IMR-90 (cell line): ENCODE results near the gene NOXRED1. TPM values are rescaled to one million over a fixed set of nuclear protein-coding genes. Genes with fewer than 3 reads are reported as not detected.

Experiments used
- ATAC-seq: fragments of 200-7000 bp; cut with Tn5 transposase; 2 replicates; pipeline ENCODE4 v1.9.1; 2020; ENCODE audit warnings: low read depth, mild to moderate bottlenecking, moderate library complexity
- BruUV-seq: library from RNA; stranded (reverse); fragments of 400-500 nt; replicated peaks from 2 replicates; lab custom pipeline; 2021; lab: Mats Ljungman, UMichigan
- CTCF ChIA-PET: fragments of 300-600 bp; formaldehyde crosslinking; extraction: SDS; loops from one replicate; lab custom pipeline; 2021; ENCODE audit warnings: antibody characterized with exemption; lab: Yijun Ruan, JAX
- POLR2A ChIA-PET: fragments of 300-600 bp; sonication (Branson Sonifier 250); formaldehyde crosslinking; loops from one replicate; lab custom pipeline; 2022; ENCODE audit warnings: antibody characterized with exemption; ENCODE audit not compliant: unreplicated experiment; lab: Charles Lee
- DNase-seq: peaks from one replicate; pipeline ENCODE4 v3.0.0; 2013
- H2AFZ ChIP-seq: replicated peaks from 2 replicates; pipeline ENCODE3; 2013; ENCODE audit warnings: low read length, mild to moderate bottlenecking; ENCODE audit not compliant: poor library complexity
- H2AK5ac ChIP-seq: 2 replicates; pipeline ENCODE4 v1.6.1; 2013; ENCODE audit warnings: low read depth, low read length, inconsistent platforms
- H2AK9ac ChIP-seq: replicated peaks from 2 replicates; pipeline ENCODE3; 2013; ENCODE audit warnings: mild to moderate bottlenecking, low read depth, low read length, moderate library complexity; ENCODE audit not compliant: poor library complexity
- H2BK120ac ChIP-seq: 2 replicates; pipeline ENCODE4 v1.6.1; 2013; ENCODE audit warnings: low read depth, low read length, inconsistent platforms
- H2BK15ac ChIP-seq: 3 replicates; pipeline ENCODE4 v1.6.1; 2013; ENCODE audit warnings: low read depth, low read length, inconsistent platforms
- H2BK20ac ChIP-seq: 2 replicates; pipeline ENCODE4 v1.6.1; 2013; ENCODE audit warnings: low read depth, mild to moderate bottlenecking, inconsistent platforms, low read length, moderate library complexity
- H2BK5ac ChIP-seq: 2 replicates; pipeline ENCODE4 v1.6.1; 2013; ENCODE audit warnings: mild to moderate bottlenecking, low read depth, low read length, inconsistent platforms; ENCODE audit not compliant: poor library complexity, severe bottlenecking
- H3K14ac ChIP-seq: replicated peaks from 2 replicates; pipeline ENCODE4 v1.6.1; 2013; ENCODE audit warnings: low read depth, low read length, inconsistent platforms
- H3K18ac ChIP-seq: 2 replicates; pipeline ENCODE4 v1.6.1; 2013; ENCODE audit warnings: low read depth, low read length, control low read depth
- H3K23ac ChIP-seq: 2 replicates; pipeline ENCODE4 v1.6.1; 2013; ENCODE audit warnings: low read depth, low read length, inconsistent platforms
- H3K27ac ChIP-seq: 2 replicates; pipeline ENCODE4 v1.5.1; 2013; ENCODE audit warnings: mild to moderate bottlenecking, control low read depth, low read length; ENCODE audit not compliant: insufficient read depth
- H3K27me3 ChIP-seq: 2 replicates; pipeline ENCODE4 v1.6.1; 2013; ENCODE audit warnings: low read length; ENCODE audit not compliant: control insufficient read depth, insufficient read depth
- H3K36me3 ChIP-seq: 2 replicates; pipeline ENCODE4 v1.6.1; 2013; ENCODE audit warnings: low read length, mixed read lengths; ENCODE audit not compliant: control insufficient read depth, insufficient read depth
- H3K4ac ChIP-seq: 2 replicates; pipeline ENCODE4 v1.6.1; 2013; ENCODE audit warnings: low read depth, low read length, inconsistent platforms
- H3K4me1 ChIP-seq: 2 replicates; pipeline ENCODE4 v1.6.1; 2013; ENCODE audit warnings: low read length, mixed read lengths; ENCODE audit not compliant: control insufficient read depth, insufficient read depth
- H3K4me2 ChIP-seq: 2 replicates; pipeline ENCODE4 v1.6.1; 2013; ENCODE audit warnings: low read depth, mild to moderate bottlenecking, control low read depth, low read length, moderate library complexity
- H3K4me3 ChIP-seq: 2 replicates; pipeline ENCODE4 v1.5.1; 2013; ENCODE audit warnings: low read depth, mild to moderate bottlenecking, control low read depth, low read length, moderate library complexity; ENCODE audit not compliant: insufficient read depth
- H3K56ac ChIP-seq: 2 replicates; pipeline ENCODE4 v1.6.1; 2013; ENCODE audit warnings: low read length, inconsistent platforms; ENCODE audit not compliant: insufficient read depth; ENCODE audit errors: extremely low read depth
- H3K79me1 ChIP-seq, 2 experiments: 2 replicates each; pipeline ENCODE4 v1.6.1; 2013; ENCODE audit warnings: low read length in 2 of 2, inconsistent platforms in 1 of 2, low read depth in 1 of 2
- H3K9ac ChIP-seq: 2 replicates; pipeline ENCODE4 v1.6.1; 2013; ENCODE audit warnings: low read depth, low read length, control low read depth
- H3K9me1 ChIP-seq: 2 replicates; pipeline ENCODE4 v1.6.1; 2013; ENCODE audit warnings: low read length, inconsistent platforms; ENCODE audit not compliant: insufficient read depth
- H3K9me3 ChIP-seq: 2 replicates; pipeline ENCODE4 v1.6.1; 2013; ENCODE audit warnings: low read length; ENCODE audit not compliant: control insufficient read depth, insufficient read depth
- H4K20me1 ChIP-seq: 2 replicates; pipeline ENCODE4 v1.6.1; 2013; ENCODE audit warnings: low read length, inconsistent platforms; ENCODE audit not compliant: insufficient read depth
- H4K5ac ChIP-seq: 2 replicates; pipeline ENCODE4 v1.6.1; 2013; ENCODE audit warnings: mild to moderate bottlenecking, low read depth, low read length, control low read depth
- H4K8ac ChIP-seq, 2 experiments: 2 replicates each; pipeline ENCODE4 v1.6.1; 2013; ENCODE audit warnings: low read depth in 2 of 2, low read length in 2 of 2, control low read depth in 1 of 2, inconsistent platforms in 1 of 2
- H4K91ac ChIP-seq: 2 replicates; pipeline ENCODE4 v1.6.1; 2013; ENCODE audit warnings: low read depth, low read length, inconsistent platforms; ENCODE audit not compliant: insufficient read depth
- BHLHE40 ChIP-seq: fragments of 150-350 bp; IDR thresholded peaks from 2 replicates; pipeline ENCODE4 v1.6.1; 2016; ENCODE audit warnings: mild to moderate bottlenecking, low read depth, low read length
- CEBPB ChIP-seq: IDR thresholded peaks from 2 replicates; pipeline ENCODE4 v1.6.1; 2012; ENCODE audit warnings: low read depth, low read length, improper control_type of control experiment
- CHD1 ChIP-seq: IDR thresholded peaks from 2 replicates; pipeline ENCODE4 v1.6.1; 2012; ENCODE audit warnings: low read depth, low read length, improper control_type of control experiment
- FOS ChIP-seq: fragments of 150-350 bp; IDR thresholded peaks from 2 replicates; pipeline ENCODE4 v1.6.1; 2016; ENCODE audit warnings: low read depth, low read length
- MAFK ChIP-seq: IDR thresholded peaks from 2 replicates; pipeline ENCODE4 v1.6.1; 2012; ENCODE audit warnings: low read depth, low read length, improper control_type of control experiment
- MAZ ChIP-seq: IDR thresholded peaks from 2 replicates; pipeline ENCODE4 v1.6.1; 2012; ENCODE audit warnings: low read depth, mild to moderate bottlenecking, low read length, improper control_type of control experiment, moderate library complexity, borderline replicate concordance
- MXI1 ChIP-seq: IDR thresholded peaks from 2 replicates; pipeline ENCODE4 v1.6.1; 2012; ENCODE audit warnings: low read depth, mild to moderate bottlenecking, low read length, moderate library complexity, borderline replicate concordance
- NFE2L2 ChIP-seq: fragments of 150-350 bp; IDR thresholded peaks from 2 replicates; pipeline ENCODE4 v1.6.1; 2016; ENCODE audit warnings: low read depth, mild to moderate bottlenecking, low read length
- POLR2A ChIP-seq: IDR thresholded peaks from 2 replicates; pipeline ENCODE4 v1.6.1; 2012; ENCODE audit warnings: mild to moderate bottlenecking, low read depth, low read length
- RAD21 ChIP-seq: IDR thresholded peaks from 2 replicates; pipeline ENCODE4 v1.6.1; 2012; ENCODE audit warnings: low read length, improper control_type of control experiment
- RCOR1 ChIP-seq: IDR thresholded peaks from 2 replicates; pipeline ENCODE4 v1.6.1; 2012; ENCODE audit warnings: mild to moderate bottlenecking, low read length, improper control_type of control experiment; ENCODE audit not compliant: insufficient replicate concordance
- RFX5 ChIP-seq: IDR thresholded peaks from 2 replicates; pipeline ENCODE4 v1.8.0; 2012; ENCODE audit warnings: low read depth, mild to moderate bottlenecking, low read length, moderate library complexity
- SMC3 ChIP-seq: fragments of 150-350 bp; IDR thresholded peaks from 2 replicates; pipeline ENCODE4 v1.6.1; 2016; ENCODE audit warnings: low read depth, mild to moderate bottlenecking, antibody characterized with exemption, low read length, moderate library complexity
- WGBS, 2 experiments: methylation state at CpG; one replicate each; pipeline versions ENCODE4 v1.1.5 to v1.1.7; 2013; ENCODE audit warnings: missing lambda C conversion rate in 2 of 2; ENCODE audit not compliant: insufficient read length in 1 of 2; ENCODE audit errors: extremely low coverage in 2 of 2; 5-methylcytosine and 5-hydroxymethylcytosine counted together
- dilution Hi-C: fragments of 300-500 bp; cut with HindIII; formaldehyde crosslinking; loops from one replicate; pipeline ENCODE4 v1.14.3; 2018; ENCODE audit warnings: low sequenced_read_pairs; ENCODE audit not compliant: unreplicated experiment
- in situ Hi-C: fragments of 300-500 bp; cut with MboI; formaldehyde crosslinking; loops from 3 replicates; pipeline ENCODE4 v1.14.3; 2019; ENCODE audit warnings: low sequenced_read_pairs, inconsistent platforms, mixed read lengths
- intact Hi-C: fragments of 100-400 bp; cut with micrococcal nuclease; formaldehyde crosslinking; loops from 2 replicates; pipeline ENCODE4 v1.10.0; 2022
- polyA plus RNA-seq, 3 experiments: library from polyadenylated mRNA; depleted of rRNA; stranded (reverse); fragments of >200 nt; gene quantifications; 2 replicates each; pipeline ENCODE4 v1.2.3, GENCODE V29; 2012; ENCODE audit warnings: low replicate concordance in 1 of 3
- total RNA-seq: library from RNA; depleted of rRNA; stranded (reverse); fragments of >200 nt; gene quantifications from 2 replicates; pipeline ENCODE4 v1.2.3, GENCODE V29; 2012
- TF ChIP-seq, protein P1 (sequence below): fragments of 150-350 bp; IDR thresholded peaks from 2 replicates; pipeline ENCODE4 v1.6.1; 2017; ENCODE audit warnings: mild to moderate bottlenecking, antibody characterized with exemption, low read length, low read depth
- TF ChIP-seq, protein P2 (sequence below): fragments of 150-350 bp; IDR thresholded peaks from 2 replicates; pipeline ENCODE4 v1.6.1; 2016; ENCODE audit warnings: low read depth, mild to moderate bottlenecking, low read length, moderate library complexity, borderline replicate concordance
- TF ChIP-seq, protein P3 (sequence below): conservative IDR thresholded peaks from 2 replicates; pipeline ENCODE4 v1.5.1; 2012; ENCODE audit warnings: mild to moderate bottlenecking, low read depth, low read length, improper control_type of control experiment

The NOXRED1 gene
- total and polyA plus RNA-seq, 2 of the 4 experiments (the other 2 are of a cell fraction): under 0.01 to 0.14 TPM

GRCh38 chr14:77378701-77379100 is 44.6 kb downstream of the NOXRED1 start:
- H2BK5ac ChIP-seq: no peak overlapping the region
- no peak overlapping the region for H2AK9ac ChIP-seq
- no peaks in the 10 kb centered on the region for H3K4me1 ChIP-seq
- peaks cover 7% of the 10 kb centered on the region for H3K27me3 ChIP-seq
- DNase-seq (no peak), ATAC-seq (no peak)
- H3K18ac ChIP-seq: no peak overlapping the region
- H3K14ac ChIP-seq: no peak overlapping the region
- CTCF ChIA-PET: interaction anchor here (0.8 kb wide), 1 partner anchor 13 kb away, joined by 3 read pairs; no protein-coding TSS in a partner anchor
- H3K27ac ChIP-seq: no peak overlapping the region
- H3K4me2 ChIP-seq: no peak overlapping the region
- H3K4me3 ChIP-seq: no peak overlapping the region
- no peaks in the 10 kb centered on the region for H3K36me3 ChIP-seq
- dilution Hi-C loops (no loop called here), intact Hi-C loops (no loop called here), in situ Hi-C loops (no loop called here)
- H3K23ac ChIP-seq: no peak overlapping the region
- H4K5ac ChIP-seq: no peak overlapping the region
- no peak overlapping the region for H3K9ac ChIP-seq
- no peak overlapping the region for H3K56ac ChIP-seq
- H3K9me3 ChIP-seq: no peaks in the 10 kb centered on the region
- H4K20me1 ChIP-seq: no peaks in the 10 kb centered on the region
- no peak overlapping the region for H4K91ac ChIP-seq
- peaks cover 6 to 11% of the 10 kb centered on the region in 2 experiments; a peak in 3 of 4 replicates for H3K79me1 ChIP-seq
- BruUV-seq: no TSS peak
- no peak overlapping the region for H4K8ac ChIP-seq
- H3K4ac ChIP-seq: no peak overlapping the region
- peaks cover 3% of the 10 kb centered on the region for H3K9me1 ChIP-seq
- no peak overlapping the region for H2BK120ac ChIP-seq
- no peak overlapping the region for H2BK15ac ChIP-seq
- POLR2A ChIA-PET: no interaction called here
- TF ChIP-seq CEBPB: no peak
- TF ChIP-seq MAZ: no peak
- TF ChIP-seq, protein P1, sequence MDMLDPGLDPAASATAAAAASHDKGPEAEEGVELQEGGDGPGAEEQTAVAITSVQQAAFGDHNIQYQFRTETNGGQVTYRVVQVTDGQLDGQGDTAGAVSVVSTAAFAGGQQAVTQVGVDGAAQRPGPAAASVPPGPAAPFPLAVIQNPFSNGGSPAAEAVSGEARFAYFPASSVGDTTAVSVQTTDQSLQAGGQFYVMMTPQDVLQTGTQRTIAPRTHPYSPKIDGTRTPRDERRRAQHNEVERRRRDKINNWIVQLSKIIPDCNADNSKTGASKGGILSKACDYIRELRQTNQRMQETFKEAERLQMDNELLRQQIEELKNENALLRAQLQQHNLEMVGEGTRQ: no peak
- no peak for TF ChIP-seq RCOR1
- TF ChIP-seq FOS: no peak
- no peak for TF ChIP-seq BHLHE40
- TF ChIP-seq NFE2L2: no peak
- TF ChIP-seq, protein P2, sequence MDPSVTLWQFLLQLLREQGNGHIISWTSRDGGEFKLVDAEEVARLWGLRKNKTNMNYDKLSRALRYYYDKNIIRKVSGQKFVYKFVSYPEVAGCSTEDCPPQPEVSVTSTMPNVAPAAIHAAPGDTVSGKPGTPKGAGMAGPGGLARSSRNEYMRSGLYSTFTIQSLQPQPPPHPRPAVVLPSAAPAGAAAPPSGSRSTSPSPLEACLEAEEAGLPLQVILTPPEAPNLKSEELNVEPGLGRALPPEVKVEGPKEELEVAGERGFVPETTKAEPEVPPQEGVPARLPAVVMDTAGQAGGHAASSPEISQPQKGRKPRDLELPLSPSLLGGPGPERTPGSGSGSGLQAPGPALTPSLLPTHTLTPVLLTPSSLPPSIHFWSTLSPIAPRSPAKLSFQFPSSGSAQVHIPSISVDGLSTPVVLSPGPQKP: no peak
- no peak for TF ChIP-seq CHD1
- no peak for TF ChIP-seq MAFK
- TF ChIP-seq MXI1: no peak
- TF ChIP-seq SMC3: no peak
- no peak for TF ChIP-seq RAD21
- no peak for TF ChIP-seq POLR2A
- TF ChIP-seq, protein P3, sequence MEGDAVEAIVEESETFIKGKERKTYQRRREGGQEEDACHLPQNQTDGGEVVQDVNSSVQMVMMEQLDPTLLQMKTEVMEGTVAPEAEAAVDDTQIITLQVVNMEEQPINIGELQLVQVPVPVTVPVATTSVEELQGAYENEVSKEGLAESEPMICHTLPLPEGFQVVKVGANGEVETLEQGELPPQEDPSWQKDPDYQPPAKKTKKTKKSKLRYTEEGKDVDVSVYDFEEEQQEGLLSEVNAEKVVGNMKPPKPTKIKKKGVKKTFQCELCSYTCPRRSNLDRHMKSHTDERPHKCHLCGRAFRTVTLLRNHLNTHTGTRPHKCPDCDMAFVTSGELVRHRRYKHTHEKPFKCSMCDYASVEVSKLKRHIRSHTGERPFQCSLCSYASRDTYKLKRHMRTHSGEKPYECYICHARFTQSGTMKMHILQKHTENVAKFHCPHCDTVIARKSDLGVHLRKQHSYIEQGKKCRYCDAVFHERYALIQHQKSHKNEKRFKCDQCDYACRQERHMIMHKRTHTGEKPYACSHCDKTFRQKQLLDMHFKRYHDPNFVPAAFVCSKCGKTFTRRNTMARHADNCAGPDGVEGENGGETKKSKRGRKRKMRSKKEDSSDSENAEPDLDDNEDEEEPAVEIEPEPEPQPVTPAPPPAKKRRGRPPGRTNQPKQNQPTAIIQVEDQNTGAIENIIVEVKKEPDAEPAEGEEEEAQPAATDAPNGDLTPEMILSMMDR: no peak
- no peak for TF ChIP-seq RFX5
- H2BK20ac ChIP-seq: no peak overlapping the region
- H2AK5ac ChIP-seq: no peak overlapping the region
- 80% methylated on average over 1 of the region's 6 CpGs; no CpG with 5 or more reads in 1 of the 2 experiments for WGBS, 2 experiments
- H2AFZ ChIP-seq: no peak overlapping the region
